Stomach (tissue), 9 donors: ENCODE measurements around the gene ELAVL4. TPM values are rescaled to one million over a fixed set of nuclear protein-coding genes. Genes with fewer than 3 reads are reported as not detected.

ENCODE experiments used
- DNase-seq, 2 donors: peaks; one replicate each; pipeline versions ENCODE4 v3.0.0 to v3.0.0-alpha.2; 2013 to 2019
- H3K27ac ChIP-seq, 5 donors: fragments of 200-600 bp in 4 of 5; sonication (generic) in 4 of 5; one replicate each; pipeline ENCODE4 v1.5.1; 2013 to 2019; ENCODE audit warnings: mild to moderate bottlenecking in 1 of 5, moderate library complexity in 1 of 5
- H3K27me3 ChIP-seq, 3 donors: fragments of 200-600 bp; sonication (generic); one replicate each; pipeline ENCODE4 v1.5.1; 2017 to 2019; ENCODE audit warnings: mixed run types in 1 of 3
- H3K36me3 ChIP-seq, 4 donors: fragments of 200-600 bp; sonication (generic); 1 replicate in 3 of 4; 2 replicates in 1 of 4; pipeline ENCODE4 v1.5.1; 2016 to 2019
- H3K4me1 ChIP-seq, 4 donors: fragments of 200-600 bp; sonication (generic); one replicate each; pipeline ENCODE4 v1.5.1; 2016 to 2019
- H3K4me3 ChIP-seq, 4 donors: fragments of 200-600 bp; sonication (generic) in 3 of 4; one replicate each; pipeline ENCODE4 v1.5.1; 2016 to 2019; ENCODE audit warnings: mild to moderate bottlenecking in 1 of 4
- H3K9me3 ChIP-seq, 4 donors: fragments of 200-600 bp; sonication (generic); one replicate each; pipeline ENCODE4 v1.5.1; 2016 to 2019
- EP300 ChIP-seq: sonication (generic); formaldehyde crosslinking; IDR thresholded peaks from one replicate; pipeline ENCODE4 v1.6.1; 2017; ENCODE audit warnings: antibody characterized with exemption
- POLR2A ChIP-seq, 4 donors: fragments of 450-650 bp; IDR thresholded peaks; one replicate each; pipeline ENCODE4 v1.6.1; 2016; ENCODE audit warnings: antibody characterized with exemption in 4 of 4, control low read depth in 2 of 4, mild to moderate bottlenecking in 1 of 4, moderate library complexity in 1 of 4
- POLR2AphosphoS5 ChIP-seq, 3 donors: sonication (generic); formaldehyde crosslinking; IDR thresholded peaks; one replicate each; pipeline ENCODE4 v1.6.1; 2016; ENCODE audit warnings: antibody characterized with exemption in 3 of 3
- WGBS, 5 donors: extraction: QIAGEN DNeasy Blood & Tissue Kit in 3 of 5; methylation state at CpG; one replicate each; pipeline versions ENCODE4 v1.1.5 to v1.1.7; 2013 to 2018; 5-methylcytosine and 5-hydroxymethylcytosine counted together
- intact Hi-C: fragments of 100-400 bp; cut with DNase I; formaldehyde crosslinking; loops from one replicate; pipeline ENCODE4 v1.15.1; 2023; ENCODE audit warnings: low total_unique reads
- polyA plus RNA-seq, 3 donors: library from polyadenylated mRNA; stranded (reverse); fragments of 200-250 nt; gene quantifications; one replicate each; pipeline ENCODE4 v1.2.3, GENCODE V29; 2013
- total RNA-seq, 5 donors: library from RNA; depleted of rRNA; stranded (reverse); fragments of >200 nt; gene quantifications; one replicate each; pipeline versions ENCODE4 v1.1.0 to v1.2.3, GENCODE V29; 2014 to 2016
- TF ChIP-seq, protein P1 (sequence below), 7 experiments: fragments of 450-650 bp in 4 of 7; fragments of 200-600 bp in 3 of 7; sonication (generic) in 3 of 7; IDR thresholded peaks; one replicate each; pipeline ENCODE4 v1.5.1; 2016 to 2019; ENCODE audit warnings: antibody characterized with exemption in 7 of 7, control low read depth in 2 of 7, mild to moderate bottlenecking in 1 of 7
- donor health status: healthy with polysubstance abuse.
- donor health status: Bipolar disorder and iron deficiency.
- donor health status: healthy.

ELAVL4 gene
- total and polyA plus RNA-seq, 8 donors = 0.30 to 4.8 (median 0.31) TPM; not detected in 5

DNA sequence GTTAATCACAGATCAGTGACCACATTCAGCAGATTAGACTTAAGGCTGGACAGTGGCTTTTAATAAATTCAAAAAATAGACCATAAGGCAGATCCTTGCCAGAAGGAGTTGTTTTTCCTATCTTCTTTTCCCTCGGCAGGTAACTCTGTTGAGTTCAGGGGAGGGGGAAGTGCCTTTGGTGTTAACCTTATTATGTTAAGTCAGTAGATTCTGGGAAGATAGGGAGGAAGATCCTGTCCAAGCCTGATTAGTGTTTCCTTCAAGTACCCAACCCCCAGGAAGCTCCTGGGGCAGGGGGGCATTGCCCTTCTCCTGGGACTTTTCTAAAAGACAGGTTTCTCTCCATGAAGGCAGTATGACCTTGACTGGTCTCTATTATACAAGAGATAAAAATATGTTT lies 87.4 kb downstream of the ELAVL4 start:
- TF ChIP-seq, protein P1, sequence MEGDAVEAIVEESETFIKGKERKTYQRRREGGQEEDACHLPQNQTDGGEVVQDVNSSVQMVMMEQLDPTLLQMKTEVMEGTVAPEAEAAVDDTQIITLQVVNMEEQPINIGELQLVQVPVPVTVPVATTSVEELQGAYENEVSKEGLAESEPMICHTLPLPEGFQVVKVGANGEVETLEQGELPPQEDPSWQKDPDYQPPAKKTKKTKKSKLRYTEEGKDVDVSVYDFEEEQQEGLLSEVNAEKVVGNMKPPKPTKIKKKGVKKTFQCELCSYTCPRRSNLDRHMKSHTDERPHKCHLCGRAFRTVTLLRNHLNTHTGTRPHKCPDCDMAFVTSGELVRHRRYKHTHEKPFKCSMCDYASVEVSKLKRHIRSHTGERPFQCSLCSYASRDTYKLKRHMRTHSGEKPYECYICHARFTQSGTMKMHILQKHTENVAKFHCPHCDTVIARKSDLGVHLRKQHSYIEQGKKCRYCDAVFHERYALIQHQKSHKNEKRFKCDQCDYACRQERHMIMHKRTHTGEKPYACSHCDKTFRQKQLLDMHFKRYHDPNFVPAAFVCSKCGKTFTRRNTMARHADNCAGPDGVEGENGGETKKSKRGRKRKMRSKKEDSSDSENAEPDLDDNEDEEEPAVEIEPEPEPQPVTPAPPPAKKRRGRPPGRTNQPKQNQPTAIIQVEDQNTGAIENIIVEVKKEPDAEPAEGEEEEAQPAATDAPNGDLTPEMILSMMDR (IDR thresholded peaks at IDR 0.05) = no peak
- no peak for TF ChIP-seq POLR2A (IDR thresholded peaks at IDR 0.05)
- TF ChIP-seq EP300 = no peak
- TF ChIP-seq POLR2AphosphoS5 (IDR thresholded peaks at IDR 0.05) = no peak
- WGBS, 5 donors = 42 to 57% (median 50%) methylated on average over 1 of the region's 1 CpG
- Histone ChIP-seq H3K36me3 (no peaks in the 10 kb centered on the region), H3K27ac (no peak overlapping the region), H3K27me3 (peaks cover 0 to 18% (median 0%) of the 10 kb centered on the region in 3 donors), H3K4me1 (no peaks in the 10 kb centered on the region), H3K4me3 (no peak overlapping the region), H3K9me3 (no peaks in the 10 kb centered on the region)
- intact Hi-C loops = no loop called here
- no peak for DNase-seq

DNA sequence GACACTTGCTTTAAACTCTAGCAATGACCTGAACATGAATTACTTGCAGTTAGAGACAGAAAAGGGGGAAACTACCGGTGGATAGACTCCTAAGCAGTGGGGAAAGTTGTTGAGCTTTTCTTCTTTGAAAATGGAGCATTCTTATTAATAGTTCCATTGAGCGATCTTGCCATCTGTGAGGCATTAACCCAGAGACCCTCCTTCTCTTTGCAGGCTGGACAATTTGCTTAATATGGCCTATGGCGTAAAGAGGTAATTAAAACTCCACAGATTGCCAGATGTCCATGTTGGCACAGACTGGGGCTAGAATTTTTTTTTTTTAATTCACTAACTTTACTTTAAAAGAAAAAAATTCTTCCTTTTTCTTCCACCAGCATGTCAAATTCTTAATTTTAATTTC lies 88.5 kb downstream of the ELAVL4 start:
- Histone ChIP-seq H3K27me3 (peaks cover 0 to 18% (median 0%) of the 10 kb centered on the region in 3 donors), H3K27ac (no peak overlapping the region), H3K36me3 (no peaks in the 10 kb centered on the region), H3K4me1 (no peaks in the 10 kb centered on the region), H3K9me3 (no peaks in the 10 kb centered on the region), H3K4me3 (no peak overlapping the region)
- DNase-seq = no peak
- intact Hi-C loops = no loop called here
- no peak for TF ChIP-seq EP300
- 58 to 83% (median 78%) methylated on average over 3 of the region's 3 CpGs for WGBS, 5 donors

DNA sequence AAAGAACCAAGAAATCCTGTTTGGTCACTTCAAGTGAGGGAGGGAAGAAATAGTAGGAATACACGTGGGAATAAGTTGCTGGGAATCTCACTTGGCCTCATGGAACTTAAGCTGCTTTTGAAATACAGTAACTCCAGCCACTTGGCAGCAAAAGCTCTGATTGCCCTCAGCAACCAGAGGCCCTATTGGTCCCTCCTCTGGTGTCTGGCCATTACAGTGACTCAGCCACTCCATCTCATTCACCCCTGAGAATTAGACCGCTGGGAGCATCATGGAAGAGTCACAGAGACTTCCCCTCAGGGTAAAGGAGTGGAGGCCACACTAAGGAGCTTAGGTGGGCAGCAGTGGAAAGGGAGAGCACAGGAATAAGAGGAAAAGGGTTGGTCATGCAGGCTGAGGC lies 99.6 kb downstream of the ELAVL4 start:
- WGBS, 5 donors = 40 to 62% (median 51%) methylated on average over 2 of the region's 2 CpGs
- Histone ChIP-seq H3K4me1 (no peaks in the 10 kb centered on the region), H3K27me3 (peaks cover 0 to 6% (median 0%) of the 10 kb centered on the region in 3 donors), H3K4me3 (no peak overlapping the region), H3K27ac (no peak overlapping the region), H3K36me3 (no peaks in the 10 kb centered on the region), H3K9me3 (no peaks in the 10 kb centered on the region)
- TF ChIP-seq, protein P1 (IDR thresholded peaks at IDR 0.05) = no peak
- no peak for TF ChIP-seq POLR2A (IDR thresholded peaks at IDR 0.05)
- no peak for TF ChIP-seq EP300
- no peak for TF ChIP-seq POLR2AphosphoS5 (IDR thresholded peaks at IDR 0.05)
- DNase-seq = no peak
- intact Hi-C loops = no loop called here

DNA sequence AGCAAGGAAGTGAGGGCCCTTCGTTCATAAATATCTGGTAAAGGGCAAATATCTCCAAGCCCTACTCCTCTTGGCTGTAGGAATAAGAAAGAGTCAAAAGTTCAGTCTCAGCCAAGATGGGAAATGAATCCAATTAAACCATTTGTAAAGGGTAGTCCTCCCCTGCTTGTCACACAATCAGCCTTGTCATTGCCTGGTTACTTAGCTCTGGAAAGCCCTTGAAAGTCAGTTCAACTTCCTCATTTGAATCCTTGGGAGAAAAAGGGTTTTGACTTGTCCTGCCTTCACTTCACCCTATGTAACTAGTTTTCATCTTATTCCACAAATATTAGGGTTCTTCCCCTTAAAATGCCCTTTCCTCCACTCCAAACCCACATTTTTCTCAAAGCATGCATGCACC lies 100.0 kb downstream of the ELAVL4 start:
- TF ChIP-seq POLR2AphosphoS5 (IDR thresholded peaks at IDR 0.05) = no peak
- TF ChIP-seq POLR2A (IDR thresholded peaks at IDR 0.05) = no peak
- no peak for TF ChIP-seq EP300
- TF ChIP-seq, protein P1 (IDR thresholded peaks at IDR 0.05) = no peak

DNA sequence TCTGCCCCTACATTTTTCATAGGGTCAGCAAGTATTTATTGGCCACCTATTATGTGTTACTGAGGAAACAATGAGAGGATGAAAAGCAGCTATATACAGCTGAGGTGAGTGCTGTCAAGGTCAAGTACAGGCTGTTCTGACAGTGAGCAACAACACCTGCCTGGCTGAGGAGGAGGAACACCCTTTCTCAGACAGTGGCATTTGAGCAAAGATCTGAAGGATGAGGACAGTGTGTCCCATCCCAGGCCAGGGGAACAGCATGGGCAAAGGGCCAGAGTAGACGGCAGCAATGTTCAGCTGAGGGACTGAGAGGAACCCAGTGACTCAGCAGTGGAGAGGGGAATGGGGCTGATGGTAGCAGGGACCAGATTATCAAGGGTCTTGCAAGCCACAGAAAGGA lies 101.0 kb downstream of the ELAVL4 start:
- intact Hi-C loops = no loop called here
- TF ChIP-seq POLR2A (IDR thresholded peaks at IDR 0.05) (no peak), EP300 (no peak), POLR2AphosphoS5 (IDR thresholded peaks at IDR 0.05) (no peak)
- TF ChIP-seq, protein P1 (IDR thresholded peaks at IDR 0.05) = no peak
- 44 to 65% (median 53%) methylated on average over 1 of the region's 1 CpG for WGBS, 5 donors

More for the DNA sequence above, 100.0 kb downstream of the ELAVL4 start:
- Histone ChIP-seq H3K4me3 (no peak overlapping the region), H3K27me3 (peaks cover 0 to 6% (median 0%) of the 10 kb centered on the region in 3 donors), H3K9me3 (no peaks in the 10 kb centered on the region), H3K4me1 (no peaks in the 10 kb centered on the region), H3K27ac (no peak overlapping the region), H3K36me3 (no peaks in the 10 kb centered on the region)
- intact Hi-C loops = no loop called here
- DNase-seq = no peak
- 29 to 56% (median 38%) methylated on average over 1 of the region's 1 CpG for WGBS, 5 donors

More for the DNA sequence above, 101.0 kb downstream of the ELAVL4 start:
- peaks cover 0 to 6% (median 0%) of the 10 kb centered on the region in 3 donors for H3K27me3 ChIP-seq
- no peaks in the 10 kb centered on the region for H3K9me3 ChIP-seq
- DNase-seq = no peak
- no peak overlapping the region for H3K27ac ChIP-seq
- no peaks in the 10 kb centered on the region for H3K4me1 ChIP-seq
- H3K36me3 ChIP-seq = no peaks in the 10 kb centered on the region
- H3K4me3 ChIP-seq = no peak overlapping the region
